Stimulated activated CD4-positive, alpha-beta T cell treated with anti-CD3 and anti-CD28 coated beads, Interleukin-4, amount 100 ng/mL, for 4 hours (primary cell): ENCODE data around the gene MAST1.
"Not testable (repeated sequence)": the region's sequence is repeated elsewhere in the genome, so short reads cannot be mapped to it uniquely, and the experiment has no call there.

Source experiments
- DNase-seq, 2 experiments: peaks; one replicate each; pipeline ENCODE4 v3.0.0-alpha.2; 2020

MAST1 gene

DNA sequence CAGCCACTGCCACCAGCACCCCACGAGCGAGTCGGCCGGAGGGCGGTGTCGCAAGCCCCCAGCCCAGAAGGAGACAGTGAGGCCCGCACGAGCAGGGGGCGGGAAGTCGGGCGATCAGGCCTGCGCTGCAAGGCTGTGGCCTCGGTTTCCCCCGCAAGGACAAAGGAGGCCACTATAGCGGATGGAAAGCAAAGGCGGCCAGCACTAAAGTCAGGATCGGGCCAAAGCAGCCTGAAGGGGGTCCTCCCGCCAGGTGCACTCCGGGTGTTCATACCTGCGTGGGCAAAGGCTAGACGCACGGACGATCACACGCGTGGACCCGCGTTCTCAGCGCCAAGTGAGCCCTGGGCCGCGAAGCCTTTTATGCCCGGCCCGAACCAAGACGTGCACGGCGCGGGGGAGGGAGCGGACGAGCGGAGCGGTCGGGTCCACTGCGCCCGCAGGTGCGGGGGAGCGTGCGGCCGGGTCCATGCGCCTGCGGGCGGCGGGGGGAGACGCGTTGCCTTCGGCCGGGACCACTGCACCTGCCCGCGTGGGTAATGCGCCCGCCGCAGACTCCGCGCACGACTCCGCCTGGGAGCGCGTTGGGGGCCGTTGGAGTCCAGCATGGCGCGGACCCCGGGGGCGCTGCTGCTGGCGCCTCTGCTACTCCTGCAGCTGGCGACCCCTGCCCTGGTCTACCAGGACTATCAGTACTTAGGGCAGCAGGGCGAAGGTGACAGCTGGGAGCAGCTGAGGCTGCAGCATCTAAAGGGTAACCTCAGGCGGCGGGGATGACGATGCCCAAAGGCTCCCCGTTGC is 36.6 kb upstream of the MAST1 start, which contains the start of the genes PRDX2 and THSD8:
Gene PRDX2 (minus strand): TSS at position 335 of the 801 bp plus-strand sequence. CDS start 539 bp downstream, outside the sequence.
Gene THSD8 (plus strand): TSS at position 604 of the 801 bp plus-strand sequence. CDS start 3 bp downstream, at position 607.
- peak; percentile 57 to 79 for DNase-seq

DNA sequence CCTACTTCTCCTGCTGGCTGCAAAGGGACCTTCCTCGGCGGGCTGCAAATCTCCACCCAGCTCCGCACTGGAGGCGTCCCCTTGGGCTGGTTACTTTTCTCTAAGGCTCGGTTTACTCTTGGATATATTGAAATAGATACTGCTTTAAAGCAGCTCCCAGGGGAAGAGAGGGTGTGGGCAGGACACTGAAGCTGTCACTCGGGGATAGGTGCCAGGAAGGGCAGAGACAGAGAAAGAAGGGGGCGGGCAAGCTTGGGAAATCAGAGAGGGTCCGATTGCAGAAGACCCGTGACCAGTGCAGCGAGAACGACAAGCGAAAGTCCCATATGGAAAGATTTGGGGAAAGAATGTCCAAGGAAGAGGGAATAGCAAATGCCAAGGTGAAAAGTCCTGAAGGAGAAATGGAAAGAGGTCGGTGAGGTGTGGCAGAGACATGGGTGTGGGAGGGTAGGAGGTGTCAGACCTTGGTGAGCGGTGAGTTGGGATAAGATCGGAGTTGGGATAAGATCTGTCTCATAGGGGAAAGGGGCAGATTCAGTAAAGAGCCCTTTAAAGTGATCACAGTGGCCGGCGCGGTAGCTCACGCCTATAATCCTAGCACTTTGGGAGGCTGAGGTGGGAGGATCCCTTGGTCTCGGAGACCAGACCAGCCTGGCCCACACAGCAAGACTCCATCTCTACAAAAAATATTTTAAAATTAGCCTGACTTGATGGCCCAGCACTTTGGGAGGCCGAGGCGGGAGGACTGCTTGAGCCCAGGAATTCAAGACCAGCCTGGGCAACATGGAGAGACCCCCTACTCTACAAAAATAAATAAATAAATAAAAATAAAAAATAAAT is 35.8 kb upstream of the MAST1 start:
- DNase-seq: no peak

DNA sequence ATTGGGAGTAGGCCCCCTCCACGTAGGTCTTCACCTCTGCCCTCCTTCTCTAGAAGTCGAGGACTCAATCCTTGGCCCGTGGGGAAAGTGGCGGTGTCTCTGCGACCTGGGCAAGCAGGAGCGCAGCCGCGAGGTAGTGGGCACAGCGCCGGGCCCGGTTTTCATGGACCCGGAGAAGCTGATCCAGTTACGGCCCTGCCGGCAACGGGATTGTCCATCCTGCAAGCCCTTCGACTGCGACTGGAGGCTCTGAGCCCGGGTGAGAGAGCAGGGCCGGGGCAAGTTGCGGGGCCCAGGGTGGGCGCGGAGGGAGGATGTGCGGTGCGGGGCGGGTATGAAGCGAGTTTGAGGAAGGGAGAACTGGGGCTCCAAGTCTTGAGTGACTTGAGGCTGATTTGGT is 34.3 kb upstream of the MAST1 start:
- DNase-seq: no peak

DNA sequence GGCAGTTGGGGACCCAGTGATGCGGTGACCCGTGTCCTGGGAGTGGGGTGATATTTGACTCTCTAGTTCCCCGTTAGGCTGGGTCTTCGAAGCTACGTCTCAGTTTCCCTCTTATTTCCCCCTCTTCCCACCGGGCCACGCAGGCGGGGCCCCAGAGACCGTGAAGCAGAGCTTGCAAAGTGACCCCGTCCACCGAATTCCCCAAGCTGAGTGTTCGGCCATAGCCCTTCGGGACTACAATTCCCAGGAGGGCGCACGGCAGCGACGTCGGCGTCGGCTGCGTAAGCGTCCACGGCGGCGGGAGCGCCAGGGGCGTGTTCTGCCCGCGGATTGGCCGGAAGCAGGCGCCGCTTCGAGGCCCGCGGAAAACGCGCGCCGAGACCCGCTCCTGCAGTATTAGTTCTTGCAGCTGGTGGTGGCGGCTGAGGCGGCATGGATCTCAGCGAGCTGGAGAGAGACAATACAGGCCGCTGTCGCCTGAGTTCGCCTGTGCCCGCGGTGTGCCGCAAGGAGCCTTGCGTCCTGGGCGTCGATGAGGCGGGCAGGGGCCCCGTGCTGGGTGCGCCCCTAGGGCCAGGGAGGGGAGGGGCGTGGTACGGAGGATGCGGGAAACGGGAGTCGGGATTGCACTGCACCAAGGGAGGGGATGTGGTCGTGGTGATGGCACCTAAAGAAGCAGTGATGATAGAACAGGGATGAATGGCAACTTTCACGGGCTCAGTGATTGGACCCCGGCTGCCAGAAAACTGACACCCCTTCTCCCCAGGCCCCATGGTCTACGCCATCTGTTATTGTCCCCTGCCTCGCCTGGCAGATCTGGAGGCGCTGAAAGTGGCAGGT is 31.9 kb upstream of the MAST1 start, which contains the start of gene RNASEH2A:
Gene RNASEH2A (plus strand): TSS at position 343 of the 840 bp plus-strand sequence. CDS start 90 bp downstream, at position 433.
- peak; percentile 82 to 86 for DNase-seq

DNA sequence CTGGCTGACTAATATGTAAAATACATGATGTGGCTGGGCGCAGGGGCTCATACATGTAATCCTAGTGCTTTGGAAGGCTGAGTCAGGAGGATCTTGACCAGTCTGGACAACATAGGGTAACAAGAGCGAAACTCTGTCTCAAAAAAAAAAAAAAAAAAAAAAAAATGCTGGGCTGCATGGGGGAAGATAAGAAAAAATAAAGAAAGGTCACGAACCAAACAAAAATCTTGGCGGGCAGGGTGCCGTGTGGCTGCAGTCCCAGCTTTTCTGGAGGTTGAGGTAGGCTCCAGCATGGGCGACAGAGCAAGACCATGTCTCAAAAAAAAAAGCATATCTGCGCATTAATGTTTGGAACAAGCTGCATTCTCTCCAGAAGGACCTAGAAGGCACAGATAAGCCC is 23.2 kb upstream of the MAST1 start:
- DNase-seq: no peak

DNA sequence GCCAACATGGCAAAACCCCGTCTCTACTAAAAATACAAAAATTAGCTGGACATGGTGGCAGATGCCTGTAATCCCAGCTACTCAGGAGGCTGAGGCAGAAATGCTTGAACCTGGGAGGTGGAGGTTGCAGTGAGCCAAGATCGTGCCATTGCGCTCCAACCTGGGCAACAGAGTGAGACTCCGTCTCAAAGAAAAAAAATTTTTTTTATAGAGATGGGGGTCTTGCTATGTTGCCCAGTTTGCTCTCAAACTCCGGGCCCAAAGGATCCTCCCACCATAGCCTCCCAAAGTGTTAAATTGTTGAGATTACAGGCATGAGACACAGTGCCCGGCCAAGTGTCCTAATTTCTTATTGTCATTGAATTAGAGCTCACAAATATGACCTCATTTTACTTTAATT is 21.1 kb upstream of the MAST1 start:
- DNase-seq: not testable (repeated sequence)

DNA sequence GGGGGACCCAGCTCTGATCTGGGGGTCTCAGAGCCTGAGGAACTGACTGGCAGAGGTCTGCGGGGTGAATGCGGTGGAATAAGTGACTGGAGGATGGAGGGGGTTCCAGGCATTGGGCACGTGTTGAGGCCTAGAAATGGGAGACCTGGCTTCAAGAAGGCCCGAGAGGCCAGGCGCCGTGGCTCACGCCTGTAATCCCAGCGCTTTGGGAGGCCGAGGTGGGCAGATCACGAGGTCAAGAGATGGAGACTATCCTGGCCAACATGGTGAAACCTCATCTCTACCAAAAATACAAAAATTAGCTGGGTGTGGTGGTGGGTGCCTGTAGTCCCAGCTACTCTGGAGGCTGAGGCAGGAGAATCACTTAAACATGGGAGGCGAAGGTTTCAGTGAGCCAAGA is 20.5 kb upstream of the MAST1 start:
- DNase-seq: not testable (repeated sequence)

DNA sequence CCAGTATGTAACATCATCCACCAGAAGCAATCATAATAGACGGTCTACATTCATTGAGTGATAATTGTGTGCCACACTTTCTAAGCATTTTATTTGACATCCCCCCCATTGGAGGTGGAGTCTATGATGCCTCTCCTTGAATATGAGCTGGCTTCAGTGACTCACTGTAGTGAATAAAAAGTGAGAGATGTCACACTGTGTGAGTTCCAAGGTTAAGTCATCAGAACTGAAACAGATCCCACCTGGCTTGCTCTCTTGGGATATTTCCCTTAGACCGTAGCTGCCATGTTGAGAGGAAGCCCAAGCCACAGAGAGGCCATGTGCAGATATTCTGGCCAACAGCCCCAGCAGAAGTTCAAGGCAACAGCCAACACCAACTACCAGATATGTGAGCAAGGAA is 16.6 kb upstream of the MAST1 start:
- no peak for DNase-seq

DNA sequence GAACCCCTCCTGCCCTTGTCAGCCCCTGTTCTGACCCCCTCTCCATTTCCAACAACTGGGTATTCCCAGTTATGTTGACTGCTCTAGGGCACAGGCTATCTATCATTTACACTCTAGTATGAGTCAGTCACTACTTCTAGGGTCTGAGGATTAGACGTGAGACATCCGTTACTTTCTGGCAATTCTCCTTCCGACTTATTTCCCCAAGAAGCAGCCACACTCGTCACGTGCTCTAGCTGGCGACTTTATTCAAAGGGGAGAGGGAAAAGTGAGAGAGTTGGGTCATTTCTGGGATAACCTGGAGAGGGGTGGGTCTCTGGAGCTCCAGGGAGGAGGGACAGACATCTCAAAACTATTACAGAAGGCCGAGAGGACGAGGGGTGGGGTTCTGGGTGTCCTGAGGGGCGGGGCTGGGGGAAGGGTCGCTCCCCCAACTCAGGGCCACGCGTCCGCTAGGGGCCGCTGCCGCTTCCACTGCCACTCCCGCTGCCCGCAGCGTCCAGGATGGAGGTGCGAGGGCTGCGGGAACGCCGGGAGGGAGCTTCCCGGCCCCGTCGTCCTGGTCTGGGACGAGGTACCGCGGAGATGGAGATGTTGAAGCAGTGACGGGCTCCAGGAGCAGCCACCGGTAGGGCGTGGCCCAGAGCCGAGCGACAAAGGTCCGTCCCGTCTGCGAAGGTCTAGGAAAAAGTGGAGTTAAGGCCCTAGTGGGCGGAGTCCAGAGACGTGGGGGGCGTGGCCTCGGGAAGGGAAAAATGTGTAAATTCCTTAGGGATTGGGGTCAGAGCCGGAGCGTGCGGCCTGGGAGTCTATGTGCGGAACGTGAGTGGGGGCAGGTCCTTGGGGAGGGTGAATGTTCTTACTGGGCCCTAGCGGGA is 12.8 kb upstream of the MAST1 start:
- DNase-seq: no peak

DNA sequence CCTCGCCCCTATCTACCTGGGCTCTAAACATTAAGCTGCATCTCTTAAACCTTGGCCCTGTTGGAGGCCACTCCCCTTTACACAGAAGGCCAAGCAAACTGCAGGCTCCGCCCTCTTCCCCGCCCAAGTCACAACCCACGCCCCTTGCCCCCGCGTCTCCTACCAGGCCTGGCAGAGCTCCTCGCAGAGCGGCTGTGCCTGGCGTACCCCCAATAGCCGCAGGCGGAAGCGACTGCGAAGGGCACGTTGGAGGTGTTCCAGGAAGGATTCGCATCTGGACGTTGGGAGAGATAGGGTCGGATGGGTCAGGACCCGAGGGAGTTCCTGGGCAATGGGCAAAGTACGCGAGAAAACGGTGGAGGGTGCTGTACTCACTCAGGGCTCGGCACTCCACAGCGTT is 9.8 kb upstream of the MAST1 start:
- peak in 1 of 2 experiments; percentile 48 for DNase-seq

DNA sequence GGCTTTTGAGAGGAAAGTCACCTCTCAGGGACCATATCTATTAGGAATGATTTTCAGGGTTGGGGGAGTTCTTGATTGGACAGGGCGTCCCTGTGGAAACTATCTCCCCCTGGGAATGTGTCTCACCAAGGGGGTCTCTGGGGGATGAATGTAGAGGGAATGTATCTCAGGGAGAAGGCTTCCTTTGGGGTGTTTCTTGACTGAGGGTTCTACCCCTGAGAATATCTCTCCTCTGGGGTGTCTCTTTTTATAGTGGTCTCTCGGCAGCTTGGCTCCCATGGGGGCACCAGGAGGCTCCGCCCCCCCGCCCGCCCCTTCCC is 4.9 kb upstream of the MAST1 start:
- DNase-seq: no peak

DNA sequence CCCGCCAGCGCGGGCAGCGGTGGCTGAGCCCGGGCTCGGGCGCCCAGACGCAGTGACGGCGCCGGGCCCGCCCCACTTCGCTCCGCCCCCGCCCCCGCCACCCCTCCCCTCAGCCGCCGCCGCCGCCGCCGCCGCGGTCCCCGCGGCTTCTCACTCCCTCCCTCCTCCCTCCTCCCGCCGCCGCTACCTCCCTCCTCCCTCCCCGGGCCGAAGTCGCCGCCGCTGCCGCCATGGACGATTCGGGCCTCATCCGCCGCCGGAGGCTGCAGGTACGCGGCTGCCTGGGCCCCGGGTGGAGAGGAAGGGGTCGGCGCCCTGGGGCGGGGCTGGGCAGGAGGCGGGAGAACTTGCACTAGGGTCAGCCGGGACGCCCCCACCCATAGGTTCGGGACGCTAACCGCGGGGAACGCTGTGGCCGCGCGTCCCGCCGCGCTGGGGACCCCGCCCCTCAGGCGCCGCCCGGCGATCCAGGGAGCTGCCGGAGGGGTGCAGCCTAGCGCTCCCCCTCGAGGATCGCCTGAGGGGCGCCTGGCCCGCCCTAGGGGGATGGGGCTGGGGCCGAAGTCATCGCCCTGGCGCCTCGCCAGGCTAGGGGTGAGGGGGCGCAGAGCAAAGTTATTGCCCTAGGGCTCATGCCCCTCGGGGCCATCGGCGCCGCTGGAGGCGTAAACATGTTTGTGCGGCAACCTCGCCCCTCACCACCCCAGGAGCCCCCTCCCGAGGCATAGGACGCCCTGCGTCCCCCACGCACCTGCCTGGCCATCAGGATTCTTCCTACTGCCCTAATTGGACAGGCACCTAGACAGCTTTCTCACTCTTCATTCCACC is 4.4 kb upstream of the MAST1 start:
- peak in 1 of 2 experiments; percentile 46 for DNase-seq

DNA sequence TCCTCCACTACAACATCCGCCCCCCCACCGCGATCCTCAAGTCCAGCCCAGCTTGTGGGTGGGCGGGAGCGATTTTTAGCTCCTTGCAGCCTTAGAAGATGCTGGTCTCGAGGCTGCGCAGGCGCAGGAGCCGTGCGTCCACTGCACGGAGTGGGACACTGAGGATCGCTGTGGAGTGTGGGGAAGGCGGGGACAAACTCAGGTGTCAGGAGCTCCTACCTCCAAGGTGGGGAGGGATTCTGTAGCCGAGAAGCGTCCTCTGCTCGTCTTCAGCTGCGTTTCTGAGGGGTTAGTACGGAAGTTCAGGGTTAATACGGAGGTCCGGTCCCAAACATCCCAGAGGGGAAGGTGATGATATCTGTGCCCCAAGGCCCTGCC is 3.8 kb upstream of the MAST1 start, which contains the start of gene RTBDN:
Gene RTBDN (minus strand): TSS at position 14 of the 378 bp plus-strand sequence. CDS start 4,600 bp downstream, outside the sequence.
- no peak for DNase-seq

DNA sequence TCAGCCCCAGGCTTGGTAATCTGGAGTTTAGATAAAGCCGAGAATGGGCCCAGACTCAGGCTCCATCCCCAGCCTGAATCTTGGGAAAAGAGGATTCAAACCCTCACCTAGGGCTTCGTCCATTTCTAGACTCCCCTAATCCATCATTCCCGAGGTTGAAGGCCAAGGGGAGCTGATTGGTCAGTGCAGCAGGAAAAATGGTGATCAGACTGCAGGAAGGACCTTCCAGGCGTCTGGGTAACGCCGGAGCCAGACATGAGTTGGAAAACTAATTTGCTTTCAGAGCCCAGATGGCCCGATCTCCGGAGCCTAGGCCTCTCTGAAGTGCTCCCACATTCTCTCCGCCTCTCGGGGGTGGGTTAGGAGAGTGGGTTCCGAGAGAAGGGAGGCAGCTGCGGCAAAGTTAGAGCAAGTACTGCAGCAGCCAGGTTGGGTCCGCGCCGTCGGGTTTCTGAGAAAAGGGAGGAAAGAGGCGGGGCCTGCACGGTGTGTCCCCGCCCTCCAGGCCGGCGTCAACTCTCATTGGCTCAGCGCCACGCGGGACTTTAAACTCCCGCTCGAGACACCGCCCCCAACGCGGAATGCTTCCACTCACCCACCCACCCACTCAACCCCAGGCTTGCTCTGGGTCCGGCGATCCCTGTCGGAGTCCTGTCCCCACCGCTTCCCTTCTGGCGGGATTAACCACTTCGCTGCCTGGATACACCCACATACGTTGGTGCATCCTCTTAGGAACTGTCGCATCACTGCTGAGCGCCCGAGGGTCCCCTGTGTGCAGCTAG is 3.1 kb upstream of the MAST1 start:
- DNase-seq: no peak

DNA sequence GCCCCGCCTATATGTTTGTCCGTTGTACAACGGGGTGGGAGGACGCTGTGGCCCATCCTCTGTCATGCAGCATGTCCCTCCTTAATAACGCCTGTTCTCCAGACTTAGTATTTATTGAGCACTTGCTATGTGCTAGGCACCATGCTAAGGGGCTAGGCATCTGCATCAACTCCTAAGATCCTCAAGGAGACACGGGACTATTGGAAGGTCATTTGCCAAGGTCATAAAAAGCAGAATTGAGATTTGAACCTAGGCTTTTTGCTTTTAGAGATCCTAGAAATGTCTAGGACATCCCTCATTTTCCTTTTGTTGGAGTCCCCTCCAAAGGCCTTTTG is 1.8 kb upstream of the MAST1 start:
- DNase-seq: no peak

DNA sequence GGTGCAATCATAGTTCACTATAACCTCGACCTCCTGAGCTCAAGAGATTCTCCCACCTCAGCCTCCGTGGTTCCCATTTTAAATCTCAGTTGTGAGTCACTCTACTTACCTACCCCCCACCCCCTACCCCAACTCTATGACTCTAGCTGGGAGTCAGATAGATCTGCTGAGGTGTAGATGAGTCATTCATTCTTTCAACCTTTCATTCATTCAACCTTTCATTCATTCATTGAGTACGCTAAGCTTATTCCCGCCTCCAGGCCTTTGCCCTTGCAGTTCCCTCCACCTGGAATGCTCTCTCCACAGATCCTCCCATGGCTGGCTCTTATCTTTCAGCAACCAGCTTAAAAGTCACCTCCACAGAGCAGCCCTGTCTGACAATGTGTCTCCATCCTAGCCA is 1.1 kb upstream of the MAST1 start:
- no peak for DNase-seq

DNA sequence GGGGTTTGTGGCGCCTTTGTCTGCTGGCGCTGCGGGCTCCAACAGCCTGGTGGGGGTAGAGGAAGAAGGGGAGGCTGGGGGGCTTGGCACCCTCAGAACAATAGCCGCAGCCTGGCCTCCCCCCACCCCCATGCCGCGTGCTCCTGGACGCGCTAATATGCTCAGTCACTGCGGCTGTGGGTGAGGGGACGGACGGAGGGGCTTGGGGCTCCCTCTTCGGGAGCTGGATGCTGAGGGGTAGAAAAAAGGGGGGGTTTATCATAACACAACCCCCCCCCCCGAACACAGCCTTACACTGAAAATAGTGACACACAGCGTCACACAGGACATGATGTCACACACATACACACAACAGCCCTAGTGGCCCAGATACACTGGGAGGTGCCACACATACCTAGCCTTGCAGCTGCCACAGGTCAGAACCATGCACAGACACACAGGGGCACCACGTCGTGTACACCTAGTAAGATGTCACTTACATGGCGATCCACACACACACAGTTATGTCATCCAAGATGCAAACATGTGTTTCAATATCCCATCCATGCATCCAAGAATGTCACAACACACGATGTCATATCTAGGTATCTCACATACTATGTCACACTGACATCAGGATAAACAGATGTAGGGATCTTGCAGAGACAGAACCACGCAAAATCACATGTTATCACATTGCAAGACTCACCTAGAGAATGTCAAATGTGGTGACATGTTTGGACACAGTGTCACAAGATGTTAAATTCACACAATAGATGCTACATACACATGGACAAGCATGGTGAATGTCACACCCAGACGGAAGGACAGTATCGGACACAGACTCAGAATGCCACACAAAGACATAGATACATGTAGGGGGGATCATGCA is 806 bp downstream of the MAST1 start:
- DNase-seq: no peak

DNA sequence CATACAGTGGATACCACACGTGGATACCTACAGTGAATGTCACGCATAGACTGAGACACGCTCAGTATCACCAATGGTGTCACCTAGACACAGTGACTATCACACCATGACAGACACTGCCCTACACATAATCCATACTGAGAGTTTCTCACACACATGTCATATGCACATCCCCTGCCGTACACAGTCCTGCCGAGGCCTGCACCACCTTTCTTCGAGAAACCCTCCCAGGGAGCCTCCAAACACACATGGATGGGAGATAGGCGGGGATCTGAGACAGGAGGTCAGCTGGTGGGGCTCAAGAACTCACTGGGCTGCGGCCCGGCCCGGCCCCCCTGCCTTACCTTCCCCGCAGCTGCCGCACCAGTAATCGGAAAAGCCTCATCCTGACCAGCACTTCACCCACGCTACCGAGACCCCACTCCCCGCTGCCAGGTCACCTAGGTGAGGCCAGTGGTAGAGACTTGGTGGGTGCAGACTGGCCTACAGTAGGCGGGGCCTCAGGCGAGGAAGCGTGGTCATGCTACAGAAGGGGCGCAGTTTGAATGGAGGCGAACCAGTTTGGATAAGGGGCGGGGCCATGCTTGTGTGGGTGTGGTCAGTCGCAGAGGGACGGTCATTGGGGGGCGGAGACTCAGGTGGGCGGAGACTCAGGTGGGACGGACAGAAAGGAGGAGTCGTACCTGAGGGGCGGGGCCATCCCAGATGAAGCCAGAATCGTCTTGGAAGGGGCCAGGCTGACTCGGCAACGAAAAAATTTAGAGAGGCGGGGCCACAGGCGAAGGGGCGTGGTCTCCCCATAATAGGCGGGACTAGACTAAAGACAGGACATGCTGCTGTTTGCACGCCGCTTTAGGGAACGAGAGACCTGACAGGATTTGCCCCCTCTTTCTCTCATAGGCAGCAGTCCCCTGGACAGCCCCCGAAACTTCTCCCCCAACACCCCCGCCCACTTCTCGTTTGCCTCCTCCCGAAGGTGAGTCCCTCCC is 2.1 kb downstream of the MAST1 start:
- DNase-seq: no peak
